HFF-Myc (cell line): ENCODE results near the gene REEP6.
A peak's percentile ranks its signal among the peaks of the same experiment; 100 is the strongest.
"Not testable (repeated sequence)": the region's sequence is repeated elsewhere in the genome, so short reads cannot be mapped to it uniquely, and the experiment has no call there.

Source experiments
- DNase-seq: peaks from one replicate; pipeline ENCODE4 v3.0.0-alpha.2; 2011; ENCODE audit warnings: low read depth; ENCODE audit errors: extremely low read depth
- H3K4me3 ChIP-seq: replicated peaks from 2 replicates; pipeline ENCODE4 v1.5.1; 2011; ENCODE audit warnings: low read depth, mild to moderate bottlenecking, control low read depth, low read length
- TF ChIP-seq, protein P1 (sequence below): IDR thresholded peaks from 2 replicates; pipeline ENCODE4 v1.5.1; 2012; ENCODE audit warnings: mild to moderate bottlenecking, low read depth, low read length, control low read depth; ENCODE audit errors: missing control alignments

Gene REEP6

GRCh38 chr19:1512671-1513498 is 21.9 kb downstream of the REEP6 start, which contains the start of gene ADAMTSL5:
ADAMTSL5 (minus strand) TSS chr19:1513019; CDS start chr19:1510943, 2,076 bp downstream.
- DNase-seq: no peak
- TF ChIP-seq, protein P1, sequence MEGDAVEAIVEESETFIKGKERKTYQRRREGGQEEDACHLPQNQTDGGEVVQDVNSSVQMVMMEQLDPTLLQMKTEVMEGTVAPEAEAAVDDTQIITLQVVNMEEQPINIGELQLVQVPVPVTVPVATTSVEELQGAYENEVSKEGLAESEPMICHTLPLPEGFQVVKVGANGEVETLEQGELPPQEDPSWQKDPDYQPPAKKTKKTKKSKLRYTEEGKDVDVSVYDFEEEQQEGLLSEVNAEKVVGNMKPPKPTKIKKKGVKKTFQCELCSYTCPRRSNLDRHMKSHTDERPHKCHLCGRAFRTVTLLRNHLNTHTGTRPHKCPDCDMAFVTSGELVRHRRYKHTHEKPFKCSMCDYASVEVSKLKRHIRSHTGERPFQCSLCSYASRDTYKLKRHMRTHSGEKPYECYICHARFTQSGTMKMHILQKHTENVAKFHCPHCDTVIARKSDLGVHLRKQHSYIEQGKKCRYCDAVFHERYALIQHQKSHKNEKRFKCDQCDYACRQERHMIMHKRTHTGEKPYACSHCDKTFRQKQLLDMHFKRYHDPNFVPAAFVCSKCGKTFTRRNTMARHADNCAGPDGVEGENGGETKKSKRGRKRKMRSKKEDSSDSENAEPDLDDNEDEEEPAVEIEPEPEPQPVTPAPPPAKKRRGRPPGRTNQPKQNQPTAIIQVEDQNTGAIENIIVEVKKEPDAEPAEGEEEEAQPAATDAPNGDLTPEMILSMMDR: no peak
- peak within 1 kb of the TSS; percentile 45 for H3K4me3 ChIP-seq

DNA sequence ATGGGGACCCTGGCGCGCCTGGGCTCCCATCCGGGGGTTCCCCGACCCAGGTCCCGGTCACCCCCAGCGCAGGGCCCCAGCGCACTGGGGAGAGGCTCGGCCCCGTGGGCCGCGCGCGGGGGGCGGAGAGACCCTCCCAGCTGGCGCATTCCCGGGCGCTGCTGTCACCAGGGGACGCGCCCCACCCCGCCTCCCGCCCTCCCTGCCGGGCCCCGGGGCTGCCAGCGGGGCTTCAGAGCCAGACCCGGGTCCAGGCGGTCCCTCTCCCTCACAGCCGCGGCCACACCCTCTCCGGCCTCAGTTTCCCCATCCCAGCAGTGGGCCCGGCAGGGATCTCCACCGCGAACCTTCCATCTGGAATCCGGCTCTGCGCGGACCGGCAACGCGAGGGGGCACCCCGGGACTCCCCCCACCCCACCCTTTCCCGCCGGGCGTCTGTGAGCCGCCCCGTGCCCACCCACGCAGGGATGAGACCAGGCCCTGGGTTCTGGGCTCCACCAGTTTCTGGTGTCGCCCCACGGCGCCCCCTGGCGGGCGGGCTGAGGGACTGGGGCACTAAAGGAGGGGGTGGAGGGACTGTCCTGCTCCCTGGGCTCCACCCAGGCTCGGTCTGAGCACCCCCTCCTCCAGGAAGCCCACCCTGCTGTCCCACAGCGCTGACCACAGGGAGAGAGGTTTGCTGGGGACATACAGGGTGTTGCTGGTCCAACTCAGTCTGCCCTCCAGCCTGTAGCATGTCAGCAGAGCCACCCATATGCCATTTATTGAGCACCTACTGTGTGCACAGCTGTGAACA is 22.7 kb downstream of the REEP6 start:
- no peak for DNase-seq
- TF ChIP-seq, protein P1: peak; percentile 77
- H3K4me3 ChIP-seq: peak overlapping the region; percentile 45

DNA sequence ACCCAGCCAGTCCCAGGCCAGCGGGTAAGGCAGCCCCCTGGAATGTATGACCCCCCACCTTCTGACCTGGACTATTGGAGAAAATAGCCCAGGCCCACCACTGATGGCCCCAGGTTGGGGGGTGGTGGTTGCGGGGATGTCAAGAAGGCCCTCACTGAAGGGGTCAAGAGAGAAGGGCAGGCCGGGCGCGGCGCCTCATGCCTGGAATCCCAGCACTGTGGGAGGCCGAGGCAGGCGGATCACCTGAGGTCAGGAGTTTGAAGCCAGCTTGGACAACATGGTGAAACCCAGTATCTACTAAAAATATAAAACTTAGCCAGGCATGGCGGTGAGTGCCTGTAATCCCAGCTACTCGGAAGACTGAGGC is 23.3 kb downstream of the REEP6 start:
- DNase-seq: no peak
- H3K4me3 ChIP-seq: no peak overlapping the region
- TF ChIP-seq, protein P1: no peak

DNA sequence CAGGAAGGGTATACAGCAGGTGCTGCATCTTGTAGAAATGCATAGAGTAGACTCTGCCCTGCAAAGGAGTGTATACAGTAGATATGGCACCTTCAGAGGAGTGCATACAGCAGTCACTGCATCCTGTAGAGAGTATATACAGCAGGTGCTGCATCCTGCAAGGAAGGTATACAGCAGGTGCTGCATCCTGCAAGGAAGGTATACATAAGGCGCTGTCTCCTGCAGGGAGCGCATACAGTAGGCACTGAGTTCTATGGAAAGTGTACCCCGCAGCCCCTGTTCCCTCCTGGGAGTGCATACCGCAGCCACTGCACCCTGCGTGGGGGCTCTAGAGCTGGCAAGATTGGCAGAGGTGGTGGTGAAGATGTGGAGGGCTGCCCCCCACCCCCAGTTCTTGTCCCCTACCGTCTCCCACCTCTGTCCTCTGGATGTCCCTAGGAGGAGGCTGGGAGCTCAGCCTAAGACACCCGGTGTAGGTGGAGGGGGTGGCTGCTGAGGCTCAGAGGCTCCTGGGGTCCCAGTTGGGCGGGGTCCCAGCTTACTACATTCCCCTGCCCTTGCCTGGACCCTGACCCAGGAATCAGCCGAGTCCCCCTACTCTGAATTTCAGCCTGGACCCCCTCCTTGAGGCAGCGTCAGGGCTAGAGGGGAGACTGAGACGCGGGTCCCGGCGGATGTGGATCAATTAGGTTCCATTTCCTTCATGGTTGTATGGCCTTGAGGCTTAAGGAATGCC is 24.2 kb downstream of the REEP6 start:
- no peak for DNase-seq
- no peak overlapping the region for H3K4me3 ChIP-seq
- TF ChIP-seq, protein P1: no peak

DNA sequence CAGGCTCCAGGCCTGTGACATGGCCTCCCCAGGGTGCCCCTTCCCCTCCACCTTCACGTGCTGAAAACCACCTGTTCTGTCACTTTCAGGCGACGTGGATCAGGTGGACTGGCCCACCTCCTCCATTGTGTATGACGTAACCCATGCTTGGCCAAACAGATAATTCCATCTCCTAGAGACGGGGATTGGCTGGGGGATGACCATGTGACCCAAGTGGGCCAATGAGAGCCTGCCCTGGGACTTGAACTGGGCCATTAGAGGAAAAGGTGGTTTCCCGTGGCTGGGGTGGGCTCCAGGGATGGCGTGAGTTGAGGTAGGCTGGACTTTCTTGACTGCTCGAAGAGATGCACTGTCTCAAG is 25.4 kb downstream of the REEP6 start:
- DNase-seq: no peak
- TF ChIP-seq, protein P1: no peak
- no peak overlapping the region for H3K4me3 ChIP-seq

DNA sequence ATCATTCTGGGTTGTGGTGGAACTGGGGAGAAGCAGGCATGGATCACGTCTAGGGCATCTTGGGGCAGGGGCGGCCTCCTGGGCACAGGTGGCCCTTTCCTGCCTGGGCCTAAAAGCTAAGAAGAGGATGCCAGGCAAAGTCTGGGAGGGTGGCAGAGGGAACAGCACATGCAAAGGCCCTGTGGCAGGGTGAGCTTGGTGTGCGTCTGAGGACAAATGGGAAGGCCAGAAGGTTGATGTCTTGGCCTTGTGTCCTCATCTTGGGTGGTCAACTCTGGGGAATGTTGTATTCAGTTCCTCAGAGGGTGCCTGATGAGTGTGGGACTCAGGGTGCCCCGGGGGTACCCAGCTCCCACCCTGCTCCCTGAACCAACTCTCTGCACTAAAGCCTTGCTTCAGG is 27.5 kb downstream of the REEP6 start:
- DNase-seq: no peak
- TF ChIP-seq, protein P1: no peak
- no peak overlapping the region for H3K4me3 ChIP-seq

- H3K4me3 ChIP-seq, DNase-seq: not testable (repeated sequence)
These were observed 28.8 kb downstream of the REEP6 start for GRCh38 chr19:1519802-1520201.
